OCI-M2 (cell line): ENCODE results near the gene IFT43.

Experiments
- DNase-seq: peaks from one replicate; lab custom pipeline; 2025; ENCODE audit not compliant: unreplicated experiment; lab: John Stamatoyannopoulos, UW

IFT43 gene

GRCh38 chr14:76101391-76102379, 116.1 kb downstream of the IFT43 start:
- DNase-seq = no peak

DNA sequence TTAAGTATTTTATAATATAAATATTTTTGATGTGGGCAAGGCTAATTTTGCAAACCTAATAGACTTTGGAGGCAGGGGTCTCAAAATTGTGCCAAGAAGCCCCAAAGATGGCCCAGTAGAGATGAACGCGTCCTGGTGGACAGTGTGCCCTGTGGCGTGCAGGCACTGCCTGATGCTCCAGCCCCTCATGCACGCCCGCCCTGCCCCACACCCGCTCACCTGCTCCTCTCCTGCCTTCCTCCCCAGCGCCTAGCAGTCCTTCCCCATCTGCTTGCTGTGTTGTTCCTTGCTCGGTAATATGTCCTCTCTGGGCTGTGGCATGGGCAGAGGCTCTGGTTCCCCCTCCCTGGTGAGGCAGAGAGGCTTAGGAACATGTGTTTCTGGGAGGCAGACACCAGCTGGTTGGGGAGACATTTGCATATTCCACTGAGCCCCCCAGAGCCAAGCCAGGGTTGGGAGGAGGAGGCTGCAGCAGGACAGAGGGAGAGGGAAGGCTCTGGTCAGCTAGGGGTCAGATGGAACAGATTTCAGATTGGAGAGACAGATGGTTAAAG, 119.3 kb downstream of the IFT43 start:
- DNase-seq = no peak

- no peak for DNase-seq
Observed at GRCh38 chr14:76106188-76106587, 120.6 kb downstream of the IFT43 start.

DNA sequence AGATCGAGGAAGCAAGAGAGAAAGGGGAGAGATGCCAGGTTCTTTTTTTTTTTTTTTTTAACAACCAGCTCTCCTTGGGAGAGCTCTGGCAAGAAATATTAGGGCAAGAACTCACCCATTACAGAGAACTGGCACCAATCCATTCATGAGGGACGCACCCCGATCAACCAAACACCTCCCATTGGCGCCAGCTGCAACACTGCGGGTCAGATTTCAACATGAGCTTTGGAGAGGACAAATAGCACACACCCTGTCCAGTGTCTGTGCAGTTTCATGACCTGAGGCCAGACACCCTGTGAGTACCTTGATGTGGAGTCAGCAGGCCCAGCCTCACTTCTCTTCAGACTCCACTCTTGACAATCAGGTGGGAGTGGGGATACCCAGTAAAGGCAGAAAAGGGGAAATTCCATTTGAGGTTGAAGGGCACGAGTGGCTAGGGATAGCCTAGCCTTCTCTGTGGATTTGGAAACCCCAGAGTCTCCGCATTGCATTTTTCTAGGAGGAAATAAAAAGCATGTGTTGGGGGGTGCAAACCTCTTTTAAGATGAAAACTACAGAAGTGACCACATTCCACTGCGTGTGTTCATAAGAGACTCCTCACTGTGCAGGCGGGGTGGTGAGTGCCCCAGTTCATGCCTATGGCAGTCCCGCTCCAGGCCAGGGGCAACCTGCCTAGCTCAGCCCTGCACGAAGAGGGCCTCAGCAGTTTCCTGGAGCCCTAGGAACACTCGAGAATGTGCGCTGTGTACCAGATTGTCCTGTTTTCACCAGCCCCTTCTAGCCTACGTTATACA, 123.7 kb downstream of the IFT43 start:
- no peak for DNase-seq

DNA sequence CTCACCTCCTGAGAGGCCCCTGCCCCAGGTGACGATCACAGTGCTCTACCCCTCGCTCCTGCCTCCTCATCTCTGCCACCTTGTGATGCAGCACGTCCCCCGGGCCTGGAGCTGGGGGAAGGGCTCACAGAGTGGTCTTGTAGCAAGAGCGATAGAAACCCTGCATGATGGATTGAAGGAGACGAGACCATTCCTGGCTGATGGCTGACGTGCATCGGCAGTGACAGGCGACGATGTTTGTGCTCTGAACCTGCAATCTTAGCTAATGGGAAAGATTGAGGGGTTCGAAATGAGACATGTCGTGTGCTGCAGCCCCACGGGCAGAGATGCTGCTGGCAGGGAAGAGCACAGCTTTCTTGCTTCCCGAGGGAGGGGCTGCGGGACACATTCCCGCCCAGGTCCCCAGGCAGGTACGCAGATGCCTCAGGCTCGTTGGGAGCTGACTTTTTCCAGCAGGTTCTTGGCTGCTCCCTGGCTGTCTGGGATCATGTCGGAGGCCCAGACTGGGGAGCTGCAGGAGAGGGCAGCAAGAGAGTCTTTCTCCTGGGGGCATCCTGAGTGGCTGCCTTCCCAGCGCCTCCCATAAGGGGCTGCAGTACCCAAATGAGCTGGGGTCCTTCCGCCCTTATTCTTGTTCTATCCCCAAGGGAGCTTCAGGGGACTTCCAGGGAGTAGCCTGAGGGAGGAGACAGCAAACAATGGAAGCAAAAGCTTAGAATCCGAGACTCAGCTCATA, 127.5 kb downstream of the IFT43 start:
- DNase-seq = no peak

- no peak for DNase-seq
Observed at GRCh38 chr14:76113691-76114090, 128.1 kb downstream of the IFT43 start.

DNA sequence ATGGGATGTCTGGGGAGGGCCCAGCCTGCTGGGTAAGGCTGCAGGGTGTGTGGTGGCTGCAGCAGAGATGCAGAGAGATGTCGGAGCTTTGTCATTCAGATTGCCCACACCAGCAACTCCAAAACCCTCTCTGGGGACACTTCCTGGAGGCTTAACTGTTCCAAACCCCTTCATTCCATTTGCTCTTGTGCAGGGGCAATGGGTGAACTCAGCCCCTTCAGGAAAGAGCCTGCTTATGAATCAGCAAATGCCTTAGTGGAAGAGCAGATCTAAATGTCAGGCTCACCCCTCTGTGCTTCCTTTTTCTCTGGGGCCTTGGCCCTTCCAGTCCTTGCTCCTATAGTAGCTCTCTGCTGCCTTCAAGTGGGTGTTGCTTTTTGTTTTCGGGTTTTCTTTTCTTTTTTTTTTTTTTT, 129.5 kb downstream of the IFT43 start:
- DNase-seq = no peak

- DNase-seq = no peak
Observed at GRCh38 chr14:76117789-76118484, 132.4 kb downstream of the IFT43 start.

GRCh38 chr14:76118594-76118993, 133.0 kb downstream of the IFT43 start:
- no peak for DNase-seq

DNA sequence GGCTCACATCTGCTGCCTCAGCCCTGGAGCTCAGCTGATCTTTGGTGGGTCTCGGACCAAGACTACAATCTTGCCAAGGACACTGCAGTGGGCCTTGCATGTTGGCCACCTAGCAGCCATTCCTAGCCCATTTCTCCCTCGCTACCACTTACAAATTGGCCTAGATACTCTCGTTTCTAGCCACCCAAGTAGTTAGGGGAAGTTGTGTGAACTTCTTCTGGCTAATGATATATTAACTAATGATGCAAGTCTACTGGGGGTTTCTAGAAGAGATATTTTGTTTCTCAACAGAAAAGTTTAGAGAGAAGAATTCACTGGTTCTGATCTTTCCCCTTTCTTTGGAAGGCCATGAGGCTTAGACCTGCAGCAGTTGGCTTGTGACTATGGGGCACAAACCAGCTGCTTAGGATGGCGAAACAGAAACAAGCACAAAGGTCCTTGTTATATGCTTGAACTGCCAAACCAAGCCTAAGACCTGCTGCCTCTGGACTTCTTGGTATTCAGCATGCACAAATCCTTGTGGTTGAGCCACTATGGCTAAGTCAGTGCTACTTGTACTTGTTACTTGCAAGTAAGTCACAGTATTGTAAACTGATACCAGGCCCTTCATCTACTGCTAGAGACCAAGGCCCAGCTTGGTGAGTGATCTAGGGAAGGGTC, 135.7 kb downstream of the IFT43 start:
- DNase-seq = no peak

DNA sequence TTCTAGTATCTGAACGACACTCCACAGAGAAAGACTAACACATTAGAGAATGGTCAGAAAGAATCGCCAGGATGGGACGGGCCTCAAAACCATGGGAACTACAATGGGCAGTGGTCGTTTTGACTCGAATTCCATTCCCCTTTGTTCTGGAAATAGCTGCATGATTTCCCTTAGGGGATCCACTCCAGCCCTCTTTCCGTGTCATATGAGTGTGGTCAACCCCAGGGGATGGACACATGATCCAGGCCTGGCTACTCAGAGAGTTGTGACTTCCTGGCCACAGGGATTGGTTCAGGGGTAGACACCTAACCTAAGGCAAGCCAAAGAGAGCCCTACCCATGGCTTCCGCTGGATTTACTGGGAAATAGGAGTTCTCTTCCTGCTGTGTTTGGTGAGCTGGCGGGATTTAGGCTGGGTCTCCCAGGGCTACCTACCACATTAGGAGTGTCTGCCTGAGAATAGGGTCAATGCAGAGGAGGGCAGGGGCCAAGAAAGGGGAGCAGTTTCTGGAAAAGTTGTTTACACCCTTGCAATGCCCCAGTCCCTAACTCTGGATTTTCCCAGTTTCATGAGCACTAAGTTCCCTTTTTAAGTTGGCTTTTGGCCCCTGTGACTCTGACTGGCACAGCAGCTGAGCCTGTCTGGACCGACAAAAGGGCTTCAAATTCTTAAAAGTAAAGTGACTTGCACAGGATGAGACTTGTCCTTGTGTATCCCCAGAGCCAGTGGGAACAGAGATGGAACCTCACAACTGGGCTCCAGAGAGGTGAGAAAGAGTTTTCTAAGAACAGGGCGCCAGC, 138.1 kb downstream of the IFT43 start:
- DNase-seq = no peak

DNA sequence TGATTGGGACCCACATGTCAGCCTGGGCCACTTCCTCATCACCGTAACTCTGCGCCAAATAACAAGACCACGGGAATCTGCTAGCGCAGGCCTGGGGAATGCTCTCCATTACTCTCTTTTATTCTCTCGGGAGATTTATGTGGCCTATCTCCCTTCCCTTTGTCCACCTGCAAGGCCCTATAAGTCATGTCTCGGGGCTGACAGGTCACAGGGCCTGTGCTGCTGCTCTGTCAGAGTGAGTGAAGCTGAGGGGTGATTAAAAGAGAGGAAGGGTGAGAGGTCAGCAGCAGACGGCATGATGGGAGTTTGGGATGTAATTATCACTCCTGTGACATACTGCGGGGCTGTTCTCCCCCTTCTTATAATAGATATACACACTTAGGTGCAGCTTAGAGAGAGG, 139.9 kb downstream of the IFT43 start:
- DNase-seq = no peak

DNA sequence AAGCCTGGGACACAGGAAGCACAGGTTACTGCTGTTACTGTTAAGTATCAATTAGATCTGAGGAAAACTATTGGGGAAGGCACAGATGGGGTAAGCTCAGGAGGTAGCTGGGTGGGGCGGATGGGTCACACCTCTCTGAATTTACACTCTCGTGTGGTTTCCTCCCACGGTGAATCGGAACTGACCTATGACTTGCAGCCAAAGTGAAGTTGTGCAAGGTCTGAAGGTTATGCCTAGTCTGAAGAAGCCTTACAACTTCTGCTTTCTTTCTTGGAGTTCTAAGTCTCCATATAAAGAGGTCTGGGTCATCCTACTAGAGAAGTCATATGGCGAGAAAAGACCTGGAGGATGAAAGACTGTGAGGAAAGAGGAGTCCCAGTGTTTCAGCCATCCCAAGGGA, 140.5 kb downstream of the IFT43 start:
- no peak for DNase-seq

- DNase-seq = no peak
Observed at GRCh38 chr14:76129851-76130576, 144.5 kb downstream of the IFT43 start.

- no peak for DNase-seq
Observed at GRCh38 chr14:76131071-76131965, 145.8 kb downstream of the IFT43 start.

GRCh38 chr14:76133103-76133502, 147.5 kb downstream of the IFT43 start:
- DNase-seq = no peak
